Amniotic stem cell (primary cell): ENCODE measurements around the gene LGALS3.

ENCODE experiments used
- DNase-seq: peaks from one replicate; lab custom pipeline; 2025; lab: John Stamatoyannopoulos, UW

LGALS3 gene

GRCh38 chr14:55131370-55132137 lies 2.5 kb downstream of the LGALS3 start:
- no peak for DNase-seq

GRCh38 chr14:55133416-55133815 lies 4.4 kb downstream of the LGALS3 start:
- no peak for DNase-seq

GRCh38 chr14:55136241-55136640 lies 7.2 kb downstream of the LGALS3 start:
- peak; percentile 37 for DNase-seq

GRCh38 chr14:55136885-55137786 lies 8.1 kb downstream of the LGALS3 start:
- peak; percentile 70 for DNase-seq

GRCh38 chr14:55138091-55138490 lies 9.0 kb downstream of the LGALS3 start:
- no peak for DNase-seq

- DNase-seq: no peak
Observed at GRCh38 chr14:55139141-55139540, 10.1 kb downstream of the LGALS3 start.

GRCh38 chr14:55139696-55140509 lies 10.9 kb downstream of the LGALS3 start:
- DNase-seq: no peak

- no peak for DNase-seq
Observed at GRCh38 chr14:55141825-55142224, 12.8 kb downstream of the LGALS3 start.

GRCh38 chr14:55142466-55142865 lies 13.4 kb downstream of the LGALS3 start:
- no peak for DNase-seq

GRCh38 chr14:55146425-55146824 lies 17.4 kb downstream of the LGALS3 start:
- no peak for DNase-seq

- DNase-seq: no peak
Observed at GRCh38 chr14:55151601-55152000, 22.5 kb downstream of the LGALS3 start.

- DNase-seq: no peak
Observed at GRCh38 chr14:55152052-55152753, 23.2 kb downstream of the LGALS3 start.

GRCh38 chr14:55153951-55154350 lies 24.9 kb downstream of the LGALS3 start:
- no peak for DNase-seq

GRCh38 chr14:55157080-55157479 lies 28.0 kb downstream of the LGALS3 start:
- DNase-seq: no peak

- no peak for DNase-seq
Observed at GRCh38 chr14:55158412-55158811, 29.4 kb downstream of the LGALS3 start.

GRCh38 chr14:55160989-55161388 lies 31.9 kb downstream of the LGALS3 start:
- no peak for DNase-seq

- no peak for DNase-seq
Observed at GRCh38 chr14:55170526-55170925, 41.5 kb downstream of the LGALS3 start.

- no peak for DNase-seq
Observed at GRCh38 chr14:55180006-55180405, 51.0 kb downstream of the LGALS3 start.

- no peak for DNase-seq
Observed at GRCh38 chr14:55180434-55180833, 51.4 kb downstream of the LGALS3 start.

GRCh38 chr14:55188686-55189295 lies 59.7 kb downstream of the LGALS3 start:
- no peak for DNase-seq

- no peak for DNase-seq
Observed at GRCh38 chr14:55190906-55191202, 61.8 kb downstream of the LGALS3 start.
